ENCODE measurements around the gene CEACAM4.

The CEACAM4 gene

GRCh38 chr19:41616792-41617621, 9.9 kb downstream of the CEACAM4 start:
- DNase-seq, result peak; percentile 30

- DNase-seq, result no peak
Observed at GRCh38 chr19:41615207-41615606, 11.7 kb downstream of the CEACAM4 start.

- no peak for DNase-seq
Observed at GRCh38 chr19:41612483-41612882, 14.4 kb downstream of the CEACAM4 start.

GRCh38 chr19:41610789-41611188, 16.1 kb downstream of the CEACAM4 start:
- no peak for DNase-seq

GRCh38 chr19:41607668-41608067, 19.2 kb downstream of the CEACAM4 start:
- DNase-seq, result no peak

GRCh38 chr19:41606215-41606837, 20.5 kb downstream of the CEACAM4 start:
- no peak for DNase-seq

- DNase-seq, result no peak
Observed at GRCh38 chr19:41604831-41605230, 22.0 kb downstream of the CEACAM4 start.

- no peak for DNase-seq
Observed at GRCh38 chr19:41601771-41602170, 25.1 kb downstream of the CEACAM4 start.

- DNase-seq, result no peak
Observed at GRCh38 chr19:41599175-41599966, 27.5 kb downstream of the CEACAM4 start.

GRCh38 chr19:41597600-41598041, 29.3 kb downstream of the CEACAM4 start:
- peak; percentile 51 for DNase-seq

- DNase-seq, result no peak
Observed at GRCh38 chr19:41595890-41596280, 31.0 kb downstream of the CEACAM4 start.

- no peak for DNase-seq
Observed at GRCh38 chr19:41595258-41595889, 31.5 kb downstream of the CEACAM4 start.

GRCh38 chr19:41591951-41592562, 34.8 kb downstream of the CEACAM4 start:
- no peak for DNase-seq

- no peak for DNase-seq
Observed at GRCh38 chr19:41590936-41591335, 35.9 kb downstream of the CEACAM4 start.

- no peak for DNase-seq
Observed at GRCh38 chr19:41589371-41589770, 37.5 kb downstream of the CEACAM4 start.

- peak; percentile 32 for DNase-seq
Observed at GRCh38 chr19:41588497-41589209, 38.2 kb downstream of the CEACAM4 start.

- no peak for DNase-seq
Observed at GRCh38 chr19:41587838-41588210, 39.0 kb downstream of the CEACAM4 start.

- no peak for DNase-seq
Observed at GRCh38 chr19:41587101-41587837, 39.6 kb downstream of the CEACAM4 start.

GRCh38 chr19:41586064-41586463, 40.8 kb downstream of the CEACAM4 start:
- no peak for DNase-seq

GRCh38 chr19:41584931-41585330, 41.9 kb downstream of the CEACAM4 start:
- DNase-seq, result no peak

- DNase-seq, result no peak
Observed at GRCh38 chr19:41584260-41584810, 42.5 kb downstream of the CEACAM4 start.
